Measurements from ENCODE around the gene SSC5D. TPM values are rescaled to one million over a fixed set of nuclear protein-coding genes. Genes with fewer than 3 reads are reported as not detected.

SSC5D gene
- total and polyA plus RNA-seq, 2 donors, result 0.80 to 1.8 TPM

GRCh38 chr19:55553217-55554182, 65.3 kb downstream of the SSC5D start:
- WGBS, result 88% methylated on average over 13 of the region's 13 CpGs
- Histone ChIP-seq H3K36me3 (ENCODE audit: control insufficient read depth in 2 of 2, insufficient read depth in 2 of 2, low read length in 1 of 2) (no peaks in the 10 kb centered on the region), H3K27ac (ENCODE audit: low read depth in 1 of 2, low read length in 1 of 2) (no peak overlapping the region), H3K9me3 (ENCODE audit: control insufficient read depth in 2 of 2, insufficient read depth in 1 of 2, low read length in 1 of 2) (no peaks in the 10 kb centered on the region), H3K27me3 (ENCODE audit: control insufficient read depth in 2 of 2, insufficient read depth in 1 of 2, low read length in 1 of 2) (peaks cover 0 to 47% of the 10 kb centered on the region in 2 donors), H3K4me1 (ENCODE audit: control insufficient read depth in 2 of 2, insufficient read depth in 2 of 2, low read length in 2 of 2) (no peaks in the 10 kb centered on the region), H3K4me3 (ENCODE audit: low read length in 2 of 2) (no peak overlapping the region)
- DNase-seq (ENCODE audit: low read depth in 6 of 9, low spot score in 9 of 9), result no peak

GRCh38 chr19:55554302-55554701, 66.1 kb downstream of the SSC5D start:
- no peak for DNase-seq (ENCODE audit: low read depth in 6 of 9, low spot score in 9 of 9)
- Histone ChIP-seq H3K36me3 (ENCODE audit: control insufficient read depth in 2 of 2, insufficient read depth in 2 of 2, low read length in 1 of 2) (no peaks in the 10 kb centered on the region), H3K27me3 (ENCODE audit: control insufficient read depth in 2 of 2, insufficient read depth in 1 of 2, low read length in 1 of 2) (peaks cover 0 to 40% of the 10 kb centered on the region in 2 donors), H3K4me3 (ENCODE audit: low read length in 2 of 2) (no peak overlapping the region), H3K9me3 (ENCODE audit: control insufficient read depth in 2 of 2, insufficient read depth in 1 of 2, low read length in 1 of 2) (no peaks in the 10 kb centered on the region), H3K4me1 (ENCODE audit: control insufficient read depth in 2 of 2, insufficient read depth in 2 of 2, low read length in 2 of 2) (no peaks in the 10 kb centered on the region), H3K27ac (ENCODE audit: low read depth in 1 of 2, low read length in 1 of 2) (no peak overlapping the region)
- 98% methylated on average over 9 of the region's 9 CpGs for WGBS

DNA sequence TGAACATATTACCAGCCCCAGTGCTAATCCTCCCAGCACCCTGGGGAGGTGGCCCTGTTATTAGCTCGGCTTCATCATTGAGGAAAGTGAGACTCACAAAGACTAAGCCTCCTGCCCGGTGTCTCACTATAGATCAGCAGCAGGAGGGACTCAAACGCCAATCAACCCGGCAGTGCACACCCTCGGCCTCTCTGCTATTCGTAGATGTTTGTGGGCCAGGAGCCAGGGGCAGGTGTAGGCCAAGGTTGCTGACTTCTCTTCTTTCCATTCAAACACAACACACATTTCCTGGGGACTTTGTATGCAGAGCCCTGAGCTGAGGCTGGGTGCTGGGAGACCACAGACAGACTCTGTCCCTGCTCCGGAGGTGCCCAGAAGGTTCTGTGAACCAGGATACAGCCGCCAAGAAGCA, 66.5 kb downstream of the SSC5D start:
- no peak for DNase-seq (ENCODE audit: low read depth in 6 of 9, low spot score in 9 of 9)
- no peaks in the 10 kb centered on the region for H3K4me1 ChIP-seq (ENCODE audit: control insufficient read depth in 2 of 2, insufficient read depth in 2 of 2, low read length in 2 of 2)
- WGBS, result 93% methylated on average over 8 of the region's 8 CpGs
- no peak overlapping the region for H3K4me3 ChIP-seq (ENCODE audit: low read length in 2 of 2)
- H3K36me3 ChIP-seq (ENCODE audit: control insufficient read depth in 2 of 2, insufficient read depth in 2 of 2, low read length in 1 of 2), result no peaks in the 10 kb centered on the region
- H3K9me3 ChIP-seq (ENCODE audit: control insufficient read depth in 2 of 2, insufficient read depth in 1 of 2, low read length in 1 of 2), result no peaks in the 10 kb centered on the region
- peaks cover 0 to 36% of the 10 kb centered on the region in 2 donors for H3K27me3 ChIP-seq (ENCODE audit: control insufficient read depth in 2 of 2, insufficient read depth in 1 of 2, low read length in 1 of 2)
- no peak overlapping the region for H3K27ac ChIP-seq (ENCODE audit: low read depth in 1 of 2, low read length in 1 of 2)

DNA sequence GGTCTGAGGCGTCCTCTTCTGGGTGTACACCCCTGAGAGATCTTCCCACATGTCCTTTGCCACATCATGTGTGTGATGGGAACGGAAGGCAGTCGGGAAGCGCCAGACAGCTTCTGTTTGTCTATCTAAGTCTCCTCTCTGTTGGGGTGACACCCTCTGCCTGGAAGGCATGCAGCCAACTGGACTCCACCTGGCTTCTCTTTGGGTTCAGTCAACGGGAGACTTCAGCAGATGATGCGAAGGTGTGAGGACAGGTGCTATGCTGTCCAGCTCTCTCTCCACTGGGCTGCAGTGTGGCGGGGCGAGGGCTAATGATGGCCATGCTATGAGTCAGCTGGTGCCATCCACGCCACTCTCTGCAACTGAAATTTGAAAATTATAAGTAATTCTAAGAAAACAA, 71.4 kb downstream of the SSC5D start:
- DNase-seq (ENCODE audit: low read depth in 6 of 9, low spot score in 9 of 9), result no peak
- Histone ChIP-seq H3K4me1 (ENCODE audit: control insufficient read depth in 2 of 2, insufficient read depth in 2 of 2, low read length in 2 of 2) (no peaks in the 10 kb centered on the region), H3K9me3 (ENCODE audit: control insufficient read depth in 2 of 2, insufficient read depth in 1 of 2, low read length in 1 of 2) (peaks cover 0 to 3% of the 10 kb centered on the region in 2 donors), H3K36me3 (ENCODE audit: control insufficient read depth in 2 of 2, insufficient read depth in 2 of 2, low read length in 1 of 2) (no peaks in the 10 kb centered on the region), H3K4me3 (ENCODE audit: low read length in 2 of 2) (no peak overlapping the region), H3K27ac (ENCODE audit: low read depth in 1 of 2, low read length in 1 of 2) (no peak overlapping the region), H3K27me3 (ENCODE audit: control insufficient read depth in 2 of 2, insufficient read depth in 1 of 2, low read length in 1 of 2) (peaks cover 0 to 10% of the 10 kb centered on the region in 2 donors)
- 93% methylated on average over 9 of the region's 9 CpGs for WGBS

- Histone ChIP-seq H3K4me3 (ENCODE audit: low read length in 2 of 2) (no peak overlapping the region), H3K27me3 (ENCODE audit: control insufficient read depth in 2 of 2, insufficient read depth in 1 of 2, low read length in 1 of 2) (peaks cover 0 to 14% of the 10 kb centered on the region in 2 donors), H3K36me3 (ENCODE audit: control insufficient read depth in 2 of 2, insufficient read depth in 2 of 2, low read length in 1 of 2) (no peaks in the 10 kb centered on the region), H3K9me3 (ENCODE audit: control insufficient read depth in 2 of 2, insufficient read depth in 1 of 2, low read length in 1 of 2) (peaks cover 0 to 3% of the 10 kb centered on the region in 2 donors), H3K4me1 (ENCODE audit: control insufficient read depth in 2 of 2, insufficient read depth in 2 of 2, low read length in 2 of 2) (no peaks in the 10 kb centered on the region), H3K27ac (ENCODE audit: low read depth in 1 of 2, low read length in 1 of 2) (no peak overlapping the region)
- 89% methylated on average over 12 of the region's 12 CpGs for WGBS
- no peak for DNase-seq (ENCODE audit: low read depth in 6 of 9, low spot score in 9 of 9)
Measured at GRCh38 chr19:55563261-55563690, 75.0 kb downstream of the SSC5D start.

- Histone ChIP-seq H3K27me3 (ENCODE audit: control insufficient read depth in 2 of 2, insufficient read depth in 1 of 2, low read length in 1 of 2) (peaks cover 0 to 12% of the 10 kb centered on the region in 2 donors), H3K4me3 (ENCODE audit: low read length in 2 of 2) (no peak overlapping the region), H3K36me3 (ENCODE audit: control insufficient read depth in 2 of 2, insufficient read depth in 2 of 2, low read length in 1 of 2) (no peaks in the 10 kb centered on the region), H3K27ac (ENCODE audit: low read depth in 1 of 2, low read length in 1 of 2) (no peak overlapping the region), H3K9me3 (ENCODE audit: control insufficient read depth in 2 of 2, insufficient read depth in 1 of 2, low read length in 1 of 2) (no peaks in the 10 kb centered on the region), H3K4me1 (ENCODE audit: control insufficient read depth in 2 of 2, insufficient read depth in 2 of 2, low read length in 2 of 2) (no peaks in the 10 kb centered on the region)
- DNase-seq (ENCODE audit: low read depth in 6 of 9, low spot score in 9 of 9), result no peak
- WGBS, result 67% methylated on average over 9 of the region's 9 CpGs
Measured at GRCh38 chr19:55566823-55567222, 78.6 kb downstream of the SSC5D start.

- Histone ChIP-seq H3K27ac (ENCODE audit: low read depth in 1 of 2, low read length in 1 of 2) (no peak overlapping the region), H3K4me3 (ENCODE audit: low read length in 2 of 2) (no peak overlapping the region), H3K27me3 (ENCODE audit: control insufficient read depth in 2 of 2, insufficient read depth in 1 of 2, low read length in 1 of 2) (peaks cover 0 to 12% of the 10 kb centered on the region in 2 donors), H3K4me1 (ENCODE audit: control insufficient read depth in 2 of 2, insufficient read depth in 2 of 2, low read length in 2 of 2) (no peaks in the 10 kb centered on the region), H3K36me3 (ENCODE audit: control insufficient read depth in 2 of 2, insufficient read depth in 2 of 2, low read length in 1 of 2) (no peaks in the 10 kb centered on the region), H3K9me3 (ENCODE audit: control insufficient read depth in 2 of 2, insufficient read depth in 1 of 2, low read length in 1 of 2) (no peaks in the 10 kb centered on the region)
- DNase-seq (ENCODE audit: low read depth in 6 of 9, low spot score in 9 of 9), result no peak
Measured at GRCh38 chr19:55567708-55568328, 79.6 kb downstream of the SSC5D start.

Measured in thymus (tissue), 11 donors.